CD4-positive, alpha-beta memory T cell (primary cell): ENCODE data around the gene EXOC6B. TPM values are rescaled to one million over a fixed set of nuclear protein-coding genes. Genes with fewer than 3 reads are reported as not detected.

ENCODE experiments used
- CTCF ChIA-PET: fragments of 350-600 bp; sonication (Branson Sonifier 250); formaldehyde crosslinking; loops from one replicate; lab custom pipeline; 2021; ENCODE audit warnings: inconsistent platforms; ENCODE audit not compliant: partially characterized antibody; lab: Charles Lee
- POLR2A ChIA-PET: fragments of 350-600 bp; sonication (Branson Sonifier 250); formaldehyde crosslinking; loops from one replicate; lab custom pipeline; 2021; ENCODE audit not compliant: partially characterized antibody; lab: Charles Lee
- DNase-seq, 5 donors: peaks; one replicate each; pipeline versions ENCODE4 v3.0.0 to v3.0.0-alpha.2; 2020 to 2022; ENCODE audit warnings: mixed read lengths in 1 of 5
- H3K27ac ChIP-seq: one replicate; pipeline ENCODE4 v1.7.0; 2013; ENCODE audit warnings: low read depth, low read length
- H3K27me3 ChIP-seq: 2 replicates; pipeline ENCODE4 v1.7.0; 2013; ENCODE audit warnings: mild to moderate bottlenecking, low read length, moderate library complexity; ENCODE audit not compliant: insufficient read depth
- H3K36me3 ChIP-seq: 2 replicates; pipeline ENCODE4 v1.7.0; 2013; ENCODE audit warnings: mild to moderate bottlenecking, low read length, moderate library complexity; ENCODE audit not compliant: insufficient read depth
- H3K4me1 ChIP-seq: 2 replicates; pipeline ENCODE4 v1.7.0; 2013; ENCODE audit warnings: mild to moderate bottlenecking, low read length, moderate library complexity; ENCODE audit not compliant: insufficient read depth
- H3K4me3 ChIP-seq, 2 donors: one replicate each; pipeline ENCODE4 v1.7.0; 2013; ENCODE audit warnings: low read length in 2 of 2, mild to moderate bottlenecking in 1 of 2
- H3K9me3 ChIP-seq, 2 donors: one replicate each; pipeline ENCODE4 v1.7.0; 2013; ENCODE audit warnings: low read length in 2 of 2, control low read depth in 1 of 2; ENCODE audit not compliant: control insufficient read depth in 1 of 2
- H3K27ac Mint-ChIP-seq, 7 donors: one replicate each; pipeline ENCODE4 v1.8.0; 2020 to 2021; ENCODE audit warnings: mixed read lengths in 7 of 7, mild to moderate bottlenecking in 6 of 7, inconsistent platforms in 3 of 7, moderate library complexity in 3 of 7
- H3K27me3 Mint-ChIP-seq, 2 donors: one replicate each; pipeline ENCODE4 v1.8.0; 2020 to 2021; ENCODE audit warnings: mixed read lengths in 2 of 2
- H3K36me3 Mint-ChIP-seq, 2 donors: one replicate each; pipeline ENCODE4 v1.8.0; 2020 to 2021; ENCODE audit warnings: mixed read lengths in 2 of 2, inconsistent platforms in 1 of 2, mild to moderate bottlenecking in 1 of 2
- H3K4me1 Mint-ChIP-seq, 4 donors: one replicate each; pipeline ENCODE4 v1.8.0; 2020 to 2021; ENCODE audit warnings: mixed read lengths in 4 of 4, mild to moderate bottlenecking in 1 of 4
- H3K4me3 Mint-ChIP-seq, 8 donors: one replicate each; pipeline ENCODE4 v1.8.0; 2020 to 2021; ENCODE audit warnings: mixed read lengths in 8 of 8, mild to moderate bottlenecking in 7 of 8, moderate library complexity in 6 of 8, inconsistent platforms in 3 of 8
- H3K9me3 Mint-ChIP-seq, 8 donors: one replicate each; pipeline ENCODE4 v1.8.0; 2020 to 2021; ENCODE audit warnings: mixed read lengths in 8 of 8, mild to moderate bottlenecking in 5 of 8, inconsistent platforms in 3 of 8, moderate library complexity in 1 of 8
- intact Hi-C: fragments of 100-400 bp; cut with micrococcal nuclease; formaldehyde crosslinking; loops from one replicate; pipeline ENCODE4 v1.15.1; 2023
- polyA plus RNA-seq, 2 donors: library from polyadenylated mRNA; unstranded; fragments of 300-500 nt; fragmentation: Illumina TruSeq; gene quantifications; one replicate each; pipeline ENCODE4 v1.2.3, GENCODE V29; 2021
- total RNA-seq, 2 experiments: library from RNA; stranded (reverse); gene quantifications; one replicate each; pipeline ENCODE4 v1.2.3, GENCODE V29; 2021

The EXOC6B gene
- total and polyA plus RNA-seq, 4 experiments from 2014 or later, result 1.3 to 19.8 (median 10.7) TPM

- Mint-ChIP-seq H3K36me3 (peaks cover 0 to 4% of the 10 kb centered on the region in 2 donors), H3K27me3 (peaks cover 1 to 5% of the 10 kb centered on the region in 2 donors), H3K9me3 (no peaks in the 10 kb centered on the region), H3K4me3 (no peak overlapping the region), H3K27ac (no peak overlapping the region), H3K4me1 (peaks cover 12 to 17% (median 15%) of the 10 kb centered on the region in 4 donors)
- Histone ChIP-seq H3K27me3 (no peaks in the 10 kb centered on the region), H3K36me3 (no peaks in the 10 kb centered on the region), H3K4me3 (no peak overlapping the region), H3K27ac (no peak overlapping the region), H3K9me3 (no peaks in the 10 kb centered on the region), H3K4me1 (peaks cover 1% of the 10 kb centered on the region)
- CTCF ChIA-PET, result interaction anchor here (1.5 kb wide), 1 partner anchor 84 kb away, joined by 4 read pairs; no protein-coding TSS in a partner anchor
- no peak for DNase-seq
- intact Hi-C loops, result no loop called here
- POLR2A ChIA-PET, result no interaction called here
These were observed 4.4 kb upstream of the EXOC6B start for GRCh38 chr2:72830273-72830672.

GRCh38 chr2:72828840-72829507 lies 3.1 kb upstream of the EXOC6B start:
- CTCF ChIA-PET, result interaction anchor here (0.7 to 1.6 kb wide), 3 partner anchors 27 to 83 kb away, joined by 3 to 4 read pairs (median 3); no protein-coding TSS in a partner anchor
- Mint-ChIP-seq H3K4me3 (no peak overlapping the region), H3K9me3 (no peaks in the 10 kb centered on the region), H3K27ac (no peak overlapping the region), H3K36me3 (peaks cover 0 to 4% of the 10 kb centered on the region in 2 donors), H3K4me1 (peaks cover 23 to 29% (median 27%) of the 10 kb centered on the region in 4 donors), H3K27me3 (peaks cover 1 to 5% of the 10 kb centered on the region in 2 donors)
- peaks cover 14% of the 10 kb centered on the region for H3K4me1 ChIP-seq
- no peaks in the 10 kb centered on the region for H3K27me3 ChIP-seq
- H3K36me3 ChIP-seq, result no peaks in the 10 kb centered on the region
- POLR2A ChIA-PET, result no interaction called here
- intact Hi-C loops, result no loop called here
- H3K9me3 ChIP-seq, result no peaks in the 10 kb centered on the region
- no peak overlapping the region for H3K27ac ChIP-seq
- DNase-seq, result no peak
- no peak overlapping the region for H3K4me3 ChIP-seq

GRCh38 chr2:72827966-72828646 lies 2.3 kb upstream of the EXOC6B start:
- peaks cover 22 to 30% (median 24%) of the 10 kb centered on the region in 4 donors for H3K4me1 Mint-ChIP-seq
- Histone ChIP-seq H3K27ac (no peak overlapping the region), H3K36me3 (no peaks in the 10 kb centered on the region), H3K4me3 (no peak overlapping the region), H3K9me3 (no peaks in the 10 kb centered on the region), H3K4me1 (peaks cover 20% of the 10 kb centered on the region), H3K27me3 (no peaks in the 10 kb centered on the region)
- H3K9me3 Mint-ChIP-seq, result no peaks in the 10 kb centered on the region
- H3K27ac Mint-ChIP-seq, result no peak overlapping the region
- POLR2A ChIA-PET, result no interaction called here
- H3K27me3 Mint-ChIP-seq, result peaks cover 1 to 5% of the 10 kb centered on the region in 2 donors
- intact Hi-C loops, result loop anchor here (2.0 kb wide), 1 partner anchor 243 kb away; the partner anchor contains the start of gene SFXN5
- H3K36me3 Mint-ChIP-seq, result peaks cover 0 to 4% of the 10 kb centered on the region in 2 donors
- H3K4me3 Mint-ChIP-seq, result no peak overlapping the region
- CTCF ChIA-PET, result interaction anchor here (1.6 kb wide), 1 partner anchor 58 kb away, joined by 3 read pairs; no protein-coding TSS in a partner anchor
- DNase-seq, result no peak

DNA sequence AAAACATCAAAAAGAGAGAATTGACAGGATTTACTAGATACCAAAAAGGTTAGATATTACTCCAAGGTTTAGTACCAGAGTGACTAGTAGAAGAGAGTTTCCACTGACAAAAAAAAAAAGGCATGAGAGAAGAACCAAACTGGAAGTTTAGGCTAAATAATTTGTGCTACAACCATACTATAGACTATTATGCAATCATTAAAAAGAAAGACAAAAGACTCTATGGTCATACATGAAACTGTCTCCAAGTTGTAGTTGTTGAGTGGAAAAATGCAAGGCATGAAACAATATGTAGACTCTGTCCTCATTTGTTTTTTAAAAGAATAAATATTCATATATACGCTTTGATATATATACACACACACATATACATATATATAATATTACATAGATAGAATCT lies 1.7 kb upstream of the EXOC6B start:
- H3K27ac Mint-ChIP-seq, result no peak overlapping the region
- no peak overlapping the region for H3K4me3 ChIP-seq
- H3K27me3 ChIP-seq, result no peaks in the 10 kb centered on the region
- H3K27me3 Mint-ChIP-seq, result peaks cover 1 to 5% of the 10 kb centered on the region in 2 donors
- no peak overlapping the region for H3K27ac ChIP-seq
- H3K4me1 ChIP-seq, result peaks cover 20% of the 10 kb centered on the region
- H3K36me3 ChIP-seq, result no peaks in the 10 kb centered on the region
- peaks cover 0 to 4% of the 10 kb centered on the region in 2 donors for H3K36me3 Mint-ChIP-seq
- intact Hi-C loops, result loop anchor here (2.0 kb wide), 1 partner anchor 243 kb away; the partner anchor contains the start of gene SFXN5
- DNase-seq, result no peak
- ChIA-PET CTCF (interaction anchor here (1.7 kb wide), 1 partner anchor 11 kb away, joined by 4 read pairs; no protein-coding TSS in a partner anchor), POLR2A (no interaction called here)
- H3K9me3 Mint-ChIP-seq, result no peaks in the 10 kb centered on the region
- peaks cover 23 to 34% (median 26%) of the 10 kb centered on the region in 4 donors for H3K4me1 Mint-ChIP-seq
- peak overlapping the region in 3 of 8 donors; percentile 5 to 32 (median 17) for H3K4me3 Mint-ChIP-seq
- H3K9me3 ChIP-seq, result no peaks in the 10 kb centered on the region

GRCh38 chr2:72826156-72826477 lies 284 bp upstream of the EXOC6B start:
- H3K4me3 Mint-ChIP-seq, result peak overlapping the region; percentile 89 to 99 (median 96)
- peaks cover 0 to 4% of the 10 kb centered on the region in 2 donors for H3K36me3 Mint-ChIP-seq
- Histone ChIP-seq H3K4me1 (peaks cover 23% of the 10 kb centered on the region), H3K4me3 (peak overlapping the region; percentile 66 to 75), H3K36me3 (no peaks in the 10 kb centered on the region), H3K27ac (peak overlapping the region; percentile 56), H3K27me3 (no peaks in the 10 kb centered on the region), H3K9me3 (no peaks in the 10 kb centered on the region)
- intact Hi-C loops, result loop anchor here (2.0 kb wide), 1 partner anchor 245 kb away; the partner anchor contains the start of gene SFXN5
- CTCF ChIA-PET, result interaction anchor here (1.7 kb wide), 1 partner anchor 9 kb away, joined by 4 read pairs; no protein-coding TSS in a partner anchor
- peak overlapping the region; percentile 22 to 97 (median 96) for H3K27ac Mint-ChIP-seq
- H3K27me3 Mint-ChIP-seq, result peaks cover 0 to 5% of the 10 kb centered on the region in 2 donors
- no peak for DNase-seq
- peaks cover 26 to 38% (median 30%) of the 10 kb centered on the region in 4 donors for H3K4me1 Mint-ChIP-seq
- POLR2A ChIA-PET, result no interaction called here
- no peaks in the 10 kb centered on the region for H3K9me3 Mint-ChIP-seq

DNA sequence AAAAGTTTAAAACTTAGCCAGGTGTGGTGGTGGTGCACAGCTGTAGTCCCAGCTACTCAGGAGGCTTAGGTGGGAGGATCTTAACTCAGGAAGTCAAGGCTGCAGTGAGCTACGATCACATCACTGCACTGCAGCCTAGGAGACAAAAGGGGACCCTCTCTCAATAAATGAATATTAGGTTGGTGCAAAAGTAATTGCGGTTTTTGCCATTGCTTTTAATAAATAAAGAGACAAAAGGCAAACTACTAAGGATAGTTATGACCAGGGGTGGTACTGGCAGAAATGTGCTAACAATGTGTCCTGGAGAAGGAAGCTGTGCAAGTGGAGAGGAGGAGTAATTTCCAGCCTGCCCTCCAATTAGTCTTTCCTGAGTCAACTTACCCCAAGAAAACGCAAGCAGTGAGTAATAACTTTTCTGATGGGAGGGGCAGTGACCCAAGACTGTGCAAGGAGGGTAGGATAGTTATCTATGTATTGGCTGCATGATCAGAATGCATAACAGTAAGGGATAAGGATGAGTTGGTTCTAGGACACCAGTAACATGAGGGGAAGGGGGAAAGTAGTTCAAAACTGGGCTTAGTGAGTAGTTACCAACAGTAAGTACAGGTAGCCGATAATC lies 1.5 kb downstream of the EXOC6B start:
- H3K27ac Mint-ChIP-seq, result peak overlapping the region in 6 of 7 donors; percentile 54 to 91 (median 72)
- peaks cover 23% of the 10 kb centered on the region for H3K4me1 ChIP-seq
- H3K9me3 Mint-ChIP-seq, result no peaks in the 10 kb centered on the region
- no peaks in the 10 kb centered on the region for H3K27me3 Mint-ChIP-seq
- no peaks in the 10 kb centered on the region for H3K27me3 ChIP-seq
- no peaks in the 10 kb centered on the region for H3K9me3 ChIP-seq
- H3K36me3 ChIP-seq, result no peaks in the 10 kb centered on the region
- DNase-seq, result peak in 1 of 5 donors; percentile 7
- peaks cover 30 to 38% (median 33%) of the 10 kb centered on the region in 4 donors for H3K4me1 Mint-ChIP-seq
- ChIA-PET POLR2A (no interaction called here), CTCF (no interaction called here)
- intact Hi-C loops, result loop anchor here (2.0 kb wide), 1 partner anchor 36 kb away; no protein-coding TSS in a partner anchor
- peak overlapping the region; percentile 92 to 99 (median 96) for H3K4me3 Mint-ChIP-seq
- H3K27ac ChIP-seq, result no peak overlapping the region
- H3K4me3 ChIP-seq, result no peak overlapping the region
- H3K36me3 Mint-ChIP-seq, result peaks cover 0 to 5% of the 10 kb centered on the region in 2 donors
